A549 treated with DMSO at 1 μM for 4 hours (cell line): Measurements from ENCODE around the gene EML5. TPM values are rescaled to one million over a fixed set of nuclear protein-coding genes. Genes with fewer than 3 reads are reported as not detected.

Source experiments
- total RNA-seq: library from RNA; stranded (reverse); fragments of 200-300 nt; extraction: Qiagen RNA extraction; gene quantifications from 5 replicates; pipeline ENCODE4 v1.2.3, GENCODE V29; 2022; ENCODE audit warnings: low read depth

The EML5 gene
- total RNA-seq = 0.76 to 1.1 TPM (median 0.84 TPM) in 5 replicates

DNA sequence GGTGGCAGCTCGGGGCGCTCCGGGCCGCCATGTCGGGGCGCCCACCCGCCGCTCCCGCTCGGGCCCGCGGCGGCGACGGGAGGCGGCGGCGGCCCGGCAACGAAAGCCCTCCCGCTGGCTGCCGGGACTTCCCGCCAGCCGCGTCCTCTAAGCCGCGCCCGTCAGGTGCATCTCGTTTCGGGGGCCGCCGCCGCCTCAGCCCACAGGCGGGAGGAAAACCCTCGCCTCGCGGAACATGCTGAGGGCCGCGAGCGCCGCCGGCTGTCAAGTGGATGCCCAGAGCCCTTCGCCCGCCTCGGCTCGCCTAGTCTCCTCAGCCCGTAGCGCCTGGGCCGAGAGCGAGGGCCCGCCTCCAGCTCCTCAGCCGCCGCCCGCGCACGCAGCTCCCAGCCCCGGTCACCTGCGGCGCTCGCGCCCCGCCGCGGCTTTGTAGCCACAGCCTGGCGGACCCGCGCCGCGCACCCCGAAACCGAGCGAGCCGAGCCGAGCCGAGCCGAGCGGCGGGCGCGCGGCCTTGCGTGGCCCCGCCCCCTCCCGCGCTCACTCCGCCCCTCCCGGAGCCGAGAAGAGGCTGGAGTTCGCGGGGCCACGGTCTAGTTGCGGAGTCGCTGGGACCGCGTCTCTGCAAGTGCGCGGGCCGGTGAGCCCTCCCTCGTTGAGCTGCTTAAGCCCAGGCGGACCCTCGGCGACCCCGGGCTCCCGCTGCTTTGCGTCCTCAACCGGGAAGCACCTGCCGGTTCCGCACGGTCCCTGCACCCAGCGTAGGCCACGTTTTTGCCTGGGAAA is at the start of gene EML5:
Gene EML5, minus strand, starts transcription at position 481 of the 786 bp plus-strand sequence. Its CDS starts 450 bp downstream, at position 31.

GRCh38 chr14:88824314-88825077 is 31.7 kb upstream of the EML5 start, which contains the start of gene TTC8:
TTC8 (plus strand) TSS chr14:88824651; CDS start chr14:88824708, 57 bp downstream.

DNA sequence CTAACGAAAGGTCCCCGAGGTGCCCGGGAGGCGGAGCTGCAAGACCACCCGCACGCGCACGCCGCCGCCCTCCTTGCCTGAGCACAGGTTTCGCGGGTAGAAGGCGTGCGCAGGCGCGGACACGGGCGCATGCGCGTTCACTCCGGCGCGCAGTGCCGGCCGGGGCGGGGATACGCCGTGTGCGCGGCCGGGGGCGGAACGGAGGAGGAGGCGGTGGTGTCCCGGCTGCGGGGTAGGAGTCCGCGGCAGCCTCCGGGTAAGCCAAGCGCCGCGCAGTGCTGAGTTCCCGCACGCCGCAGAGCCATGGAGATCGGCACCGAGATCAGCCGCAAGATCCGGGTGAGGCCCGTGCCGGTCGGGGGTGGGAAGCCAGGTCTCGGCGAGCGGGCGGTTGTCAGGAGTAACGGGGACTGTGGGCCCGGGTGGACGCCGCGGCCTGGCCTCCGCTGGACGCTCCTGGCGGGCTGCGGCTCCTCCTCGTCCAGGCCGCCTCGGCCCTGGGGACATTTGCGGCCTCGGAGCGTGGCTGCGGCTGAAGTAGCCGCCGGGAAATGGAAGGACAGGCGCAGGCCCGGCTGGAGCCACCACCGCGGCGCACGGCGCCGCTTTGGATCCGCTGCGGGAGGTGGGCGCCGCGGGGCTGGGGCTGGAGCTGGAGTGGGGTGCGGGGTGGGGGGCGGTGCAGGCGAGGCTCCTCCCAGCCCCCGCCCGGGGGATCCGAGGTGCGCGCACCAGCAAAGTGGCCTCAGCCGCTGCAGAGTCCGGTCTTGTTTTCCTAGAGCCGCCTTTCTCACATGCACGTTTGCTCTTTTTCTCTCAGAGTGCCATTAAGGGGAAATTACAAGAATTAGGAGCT is 229.7 kb downstream of the EML5 start, which contains the start of gene ZC3H14:
Gene ZC3H14, plus strand, starts transcription at position 207 of the 856 bp plus-strand sequence. Its CDS starts 97 bp downstream, at position 304.

Other genes with a start within 250 kb of the EML5 start
- gene PTPN21, start 237.9 kb downstream of the EML5 start, total RNA-seq = 7.3 to 9.7 TPM (median 8.5 TPM) in 5 replicates
- gene ZC3H14, start 229.9 kb downstream of the EML5 start, total RNA-seq = 54.4 to 68.8 TPM (median 67.0 TPM) in 5 replicates
- gene TTC8, start 31.7 kb upstream of the EML5 start, total RNA-seq = 43.3 to 51.0 TPM (median 47.9 TPM) in 5 replicates